Measurements from ENCODE around the gene CYLD.

DNA sequence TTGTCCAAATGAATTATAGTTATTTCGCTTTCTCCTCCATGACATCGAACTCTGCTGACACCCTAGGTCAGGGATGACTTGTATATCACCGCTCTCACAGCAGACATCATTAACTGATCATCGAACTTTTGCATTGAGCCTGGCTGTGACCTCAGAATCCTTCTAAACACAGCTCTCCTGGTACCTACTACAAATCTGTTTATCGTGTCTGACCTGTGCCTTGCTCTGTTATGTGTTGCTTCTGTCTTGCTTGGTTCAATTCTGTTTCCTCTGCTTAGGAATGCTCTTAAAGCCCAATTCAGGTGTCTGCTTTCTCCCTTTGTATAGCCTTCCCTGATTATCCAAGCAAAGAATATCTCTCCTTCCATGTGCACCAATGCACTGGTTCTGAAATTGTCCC is 78.3 kb downstream of the CYLD start:
- TF ChIP-seq, protein P1, sequence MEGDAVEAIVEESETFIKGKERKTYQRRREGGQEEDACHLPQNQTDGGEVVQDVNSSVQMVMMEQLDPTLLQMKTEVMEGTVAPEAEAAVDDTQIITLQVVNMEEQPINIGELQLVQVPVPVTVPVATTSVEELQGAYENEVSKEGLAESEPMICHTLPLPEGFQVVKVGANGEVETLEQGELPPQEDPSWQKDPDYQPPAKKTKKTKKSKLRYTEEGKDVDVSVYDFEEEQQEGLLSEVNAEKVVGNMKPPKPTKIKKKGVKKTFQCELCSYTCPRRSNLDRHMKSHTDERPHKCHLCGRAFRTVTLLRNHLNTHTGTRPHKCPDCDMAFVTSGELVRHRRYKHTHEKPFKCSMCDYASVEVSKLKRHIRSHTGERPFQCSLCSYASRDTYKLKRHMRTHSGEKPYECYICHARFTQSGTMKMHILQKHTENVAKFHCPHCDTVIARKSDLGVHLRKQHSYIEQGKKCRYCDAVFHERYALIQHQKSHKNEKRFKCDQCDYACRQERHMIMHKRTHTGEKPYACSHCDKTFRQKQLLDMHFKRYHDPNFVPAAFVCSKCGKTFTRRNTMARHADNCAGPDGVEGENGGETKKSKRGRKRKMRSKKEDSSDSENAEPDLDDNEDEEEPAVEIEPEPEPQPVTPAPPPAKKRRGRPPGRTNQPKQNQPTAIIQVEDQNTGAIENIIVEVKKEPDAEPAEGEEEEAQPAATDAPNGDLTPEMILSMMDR (conservative IDR thresholded peaks at IDR 0.05; ENCODE audit: low read depth in 2 of 2) = no peak
- TF ChIP-seq POLR2AphosphoS5 (IDR thresholded peaks at IDR 0.05; ENCODE audit: low read depth) (no peak), JUNB (IDR thresholded peaks at IDR 0.05; ENCODE audit: unreplicated experiment) (no peak), EZH2 (IDR thresholded peaks at IDR 0.05; ENCODE audit: low read depth, unreplicated experiment) (no peak)
- TF ChIP-seq, protein P2, sequence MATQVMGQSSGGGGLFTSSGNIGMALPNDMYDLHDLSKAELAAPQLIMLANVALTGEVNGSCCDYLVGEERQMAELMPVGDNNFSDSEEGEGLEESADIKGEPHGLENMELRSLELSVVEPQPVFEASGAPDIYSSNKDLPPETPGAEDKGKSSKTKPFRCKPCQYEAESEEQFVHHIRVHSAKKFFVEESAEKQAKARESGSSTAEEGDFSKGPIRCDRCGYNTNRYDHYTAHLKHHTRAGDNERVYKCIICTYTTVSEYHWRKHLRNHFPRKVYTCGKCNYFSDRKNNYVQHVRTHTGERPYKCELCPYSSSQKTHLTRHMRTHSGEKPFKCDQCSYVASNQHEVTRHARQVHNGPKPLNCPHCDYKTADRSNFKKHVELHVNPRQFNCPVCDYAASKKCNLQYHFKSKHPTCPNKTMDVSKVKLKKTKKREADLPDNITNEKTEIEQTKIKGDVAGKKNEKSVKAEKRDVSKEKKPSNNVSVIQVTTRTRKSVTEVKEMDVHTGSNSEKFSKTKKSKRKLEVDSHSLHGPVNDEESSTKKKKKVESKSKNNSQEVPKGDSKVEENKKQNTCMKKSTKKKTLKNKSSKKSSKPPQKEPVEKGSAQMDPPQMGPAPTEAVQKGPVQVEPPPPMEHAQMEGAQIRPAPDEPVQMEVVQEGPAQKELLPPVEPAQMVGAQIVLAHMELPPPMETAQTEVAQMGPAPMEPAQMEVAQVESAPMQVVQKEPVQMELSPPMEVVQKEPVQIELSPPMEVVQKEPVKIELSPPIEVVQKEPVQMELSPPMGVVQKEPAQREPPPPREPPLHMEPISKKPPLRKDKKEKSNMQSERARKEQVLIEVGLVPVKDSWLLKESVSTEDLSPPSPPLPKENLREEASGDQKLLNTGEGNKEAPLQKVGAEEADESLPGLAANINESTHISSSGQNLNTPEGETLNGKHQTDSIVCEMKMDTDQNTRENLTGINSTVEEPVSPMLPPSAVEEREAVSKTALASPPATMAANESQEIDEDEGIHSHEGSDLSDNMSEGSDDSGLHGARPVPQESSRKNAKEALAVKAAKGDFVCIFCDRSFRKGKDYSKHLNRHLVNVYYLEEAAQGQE (IDR thresholded peaks at IDR 0.05; ENCODE audit: unreplicated experiment) = no peak

Measured in GM23338 (cell line).